ENCODE results near the gene SUCO. TPM values are rescaled to one million over a fixed set of nuclear protein-coding genes. Genes with fewer than 3 reads are reported as not detected.

The SUCO gene
- total RNA-seq, 4 donors from 2014 or later: 39.7 to 129 (median 93.9) TPM

GRCh38 chr1:172500207-172500606 lies 32.7 kb upstream of the SUCO start:
- TF ChIP-seq CTCF (IDR thresholded peaks at IDR 0.05) (no peak), POLR2A (IDR thresholded peaks at IDR 0.05) (no peak)
- intact Hi-C loops (cut with DNase I; ENCODE audit: low total_unique reads): no loop called here
- no peaks in the 10 kb centered on the region for H3K27me3 ChIP-seq
- no peaks in the 10 kb centered on the region for H3K36me3 ChIP-seq
- H3K4me3 ChIP-seq: no peak overlapping the region
- no peak for DNase-seq
- no peak overlapping the region for H3K27ac ChIP-seq
- H3K9me3 ChIP-seq: no peaks in the 10 kb centered on the region
- no peaks in the 10 kb centered on the region for H3K4me1 ChIP-seq

- intact Hi-C loops (cut with DNase I; ENCODE audit: low total_unique reads): no loop called here
- no peak for DNase-seq
- Histone ChIP-seq H3K27me3 (no peaks in the 10 kb centered on the region), H3K9me3 (no peaks in the 10 kb centered on the region), H3K27ac (no peak overlapping the region), H3K36me3 (no peaks in the 10 kb centered on the region), H3K4me3 (no peak overlapping the region), H3K4me1 (no peaks in the 10 kb centered on the region)
- no peak for TF ChIP-seq POLR2A (IDR thresholded peaks at IDR 0.05)
- no peak for TF ChIP-seq CTCF (IDR thresholded peaks at IDR 0.05)
These were observed 25.2 kb upstream of the SUCO start for GRCh38 chr1:172507741-172508140.

- Histone ChIP-seq H3K9me3 (no peaks in the 10 kb centered on the region), H3K4me3 (no peak overlapping the region), H3K27ac (no peak overlapping the region), H3K27me3 (no peaks in the 10 kb centered on the region), H3K4me1 (no peaks in the 10 kb centered on the region), H3K36me3 (no peaks in the 10 kb centered on the region)
- no peak for DNase-seq
- intact Hi-C loops (cut with DNase I; ENCODE audit: low total_unique reads): no loop called here
- TF ChIP-seq POLR2A (IDR thresholded peaks at IDR 0.05) (no peak), CTCF (IDR thresholded peaks at IDR 0.05) (no peak)
These were observed 22.5 kb upstream of the SUCO start for GRCh38 chr1:172510479-172510878.

GRCh38 chr1:172512591-172512990 lies 20.4 kb upstream of the SUCO start:
- intact Hi-C loops (cut with DNase I; ENCODE audit: low total_unique reads): no loop called here
- Histone ChIP-seq H3K9me3 (no peaks in the 10 kb centered on the region), H3K36me3 (no peaks in the 10 kb centered on the region), H3K27me3 (no peaks in the 10 kb centered on the region), H3K27ac (no peak overlapping the region), H3K4me3 (no peak overlapping the region), H3K4me1 (no peaks in the 10 kb centered on the region)
- DNase-seq: no peak
- no peak for TF ChIP-seq CTCF (IDR thresholded peaks at IDR 0.05)

GRCh38 chr1:172513479-172513878 lies 19.5 kb upstream of the SUCO start:
- Histone ChIP-seq H3K4me1 (no peaks in the 10 kb centered on the region), H3K4me3 (no peak overlapping the region), H3K9me3 (no peaks in the 10 kb centered on the region), H3K27me3 (no peaks in the 10 kb centered on the region), H3K27ac (no peak overlapping the region), H3K36me3 (no peaks in the 10 kb centered on the region)
- intact Hi-C loops (cut with DNase I; ENCODE audit: low total_unique reads): no loop called here
- DNase-seq: no peak
- no peak for TF ChIP-seq POLR2A (IDR thresholded peaks at IDR 0.05)
- no peak for TF ChIP-seq CTCF (IDR thresholded peaks at IDR 0.05)

All from uterus (tissue), 4 donors.